Parathyroid adenoma (tissue), 2 donors: ENCODE measurements around the gene ZNF354C.

Experiments
- H2AFZ ChIP-seq: fragments of 300-600 bp; sonication (generic); one replicate; pipeline ENCODE4 v1.7.0; 2017; ENCODE audit warnings: antibody characterized with exemption, mild to moderate bottlenecking
- H3K27ac ChIP-seq: fragments of 300-600 bp; sonication (generic); one replicate; pipeline ENCODE4 v1.7.0; 2017
- H3K27me3 ChIP-seq: fragments of 300-600 bp; sonication (generic); one replicate; pipeline ENCODE4 v1.7.0; 2017; ENCODE audit warnings: low read length; ENCODE audit not compliant: control insufficient read depth, insufficient read depth
- H3K36me3 ChIP-seq: fragments of 300-600 bp; sonication (generic); one replicate; pipeline ENCODE4 v1.7.0; 2017; ENCODE audit warnings: low read length; ENCODE audit not compliant: control insufficient read depth, insufficient read depth
- H3K4me1 ChIP-seq: fragments of 300-600 bp; sonication (generic); one replicate; pipeline ENCODE4 v1.7.0; 2017; ENCODE audit warnings: control low read depth
- H3K4me2 ChIP-seq: fragments of 300-600 bp; sonication (generic); one replicate; pipeline ENCODE4 v1.7.0; 2017; ENCODE audit warnings: low read length
- H3K4me3 ChIP-seq: fragments of 300-600 bp; sonication (generic); one replicate; pipeline ENCODE4 v1.7.0; 2017; ENCODE audit warnings: low read depth, low read length
- H3K79me2 ChIP-seq: fragments of 300-600 bp; sonication (generic); one replicate; pipeline ENCODE4 v1.7.0; 2017; ENCODE audit warnings: control low read depth
- H3K9ac ChIP-seq: fragments of 300-600 bp; sonication (generic); one replicate; pipeline ENCODE4 v1.7.0; 2017; ENCODE audit warnings: mild to moderate bottlenecking
- H3K9me3 ChIP-seq: fragments of 300-600 bp; sonication (generic); one replicate; pipeline ENCODE4 v1.7.0; 2017; ENCODE audit warnings: low read length; ENCODE audit not compliant: control insufficient read depth
- TF ChIP-seq, protein P1 (sequence below): fragments of 300-600 bp; sonication (generic); IDR thresholded peaks from one replicate; pipeline ENCODE4 v1.7.0; 2017; ENCODE audit warnings: antibody characterized with exemption, mild to moderate bottlenecking
- donor health status: primary hyperparathyroidism.

ZNF354C gene

DNA sequence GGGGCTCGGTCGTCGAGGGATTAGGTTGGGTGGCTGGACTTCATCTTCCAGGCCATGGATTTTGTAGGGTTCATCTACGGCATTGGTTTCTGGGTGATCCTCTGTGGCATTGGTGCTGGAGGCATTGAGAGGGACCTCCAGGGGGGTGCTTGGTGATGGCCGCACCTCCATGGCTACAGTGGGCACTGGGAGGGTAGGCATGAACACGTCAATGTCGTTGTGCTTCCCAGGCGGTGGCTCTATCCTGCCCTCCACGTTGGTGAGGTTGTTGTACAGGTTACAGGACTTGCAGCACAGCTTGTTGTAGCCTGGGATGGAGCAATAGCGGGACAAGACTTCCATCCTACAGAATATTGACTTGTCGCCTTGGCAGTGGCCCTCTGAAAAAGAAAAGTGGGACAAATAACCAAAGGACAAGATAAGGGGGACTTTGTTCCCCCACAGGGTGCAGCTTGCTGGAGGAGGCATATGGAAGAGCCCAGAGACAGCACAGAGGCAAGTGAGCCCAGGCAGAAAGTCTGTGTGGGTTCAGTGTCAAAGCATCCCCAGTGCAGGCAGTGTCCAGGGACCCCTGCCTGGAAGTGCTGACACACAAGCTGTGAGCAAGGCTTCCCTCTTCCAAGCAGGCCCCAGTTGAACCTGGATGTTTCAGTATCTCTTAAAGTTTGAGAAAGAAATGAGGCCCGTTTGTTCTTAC, 53.9 kb downstream of the ZNF354C start:
- TF ChIP-seq, protein P1, sequence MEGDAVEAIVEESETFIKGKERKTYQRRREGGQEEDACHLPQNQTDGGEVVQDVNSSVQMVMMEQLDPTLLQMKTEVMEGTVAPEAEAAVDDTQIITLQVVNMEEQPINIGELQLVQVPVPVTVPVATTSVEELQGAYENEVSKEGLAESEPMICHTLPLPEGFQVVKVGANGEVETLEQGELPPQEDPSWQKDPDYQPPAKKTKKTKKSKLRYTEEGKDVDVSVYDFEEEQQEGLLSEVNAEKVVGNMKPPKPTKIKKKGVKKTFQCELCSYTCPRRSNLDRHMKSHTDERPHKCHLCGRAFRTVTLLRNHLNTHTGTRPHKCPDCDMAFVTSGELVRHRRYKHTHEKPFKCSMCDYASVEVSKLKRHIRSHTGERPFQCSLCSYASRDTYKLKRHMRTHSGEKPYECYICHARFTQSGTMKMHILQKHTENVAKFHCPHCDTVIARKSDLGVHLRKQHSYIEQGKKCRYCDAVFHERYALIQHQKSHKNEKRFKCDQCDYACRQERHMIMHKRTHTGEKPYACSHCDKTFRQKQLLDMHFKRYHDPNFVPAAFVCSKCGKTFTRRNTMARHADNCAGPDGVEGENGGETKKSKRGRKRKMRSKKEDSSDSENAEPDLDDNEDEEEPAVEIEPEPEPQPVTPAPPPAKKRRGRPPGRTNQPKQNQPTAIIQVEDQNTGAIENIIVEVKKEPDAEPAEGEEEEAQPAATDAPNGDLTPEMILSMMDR = no peak
- H3K4me1 ChIP-seq = no peaks in the 10 kb centered on the region
- H2AFZ ChIP-seq = no peak overlapping the region
- no peak overlapping the region for H3K4me2 ChIP-seq
- no peak overlapping the region for H3K27ac ChIP-seq
- no peaks in the 10 kb centered on the region for H3K9me3 ChIP-seq
- no peaks in the 10 kb centered on the region for H3K79me2 ChIP-seq
- H3K9ac ChIP-seq = no peak overlapping the region
- H3K4me3 ChIP-seq = no peak overlapping the region
- no peaks in the 10 kb centered on the region for H3K27me3 ChIP-seq
- H3K36me3 ChIP-seq = no peaks in the 10 kb centered on the region

DNA sequence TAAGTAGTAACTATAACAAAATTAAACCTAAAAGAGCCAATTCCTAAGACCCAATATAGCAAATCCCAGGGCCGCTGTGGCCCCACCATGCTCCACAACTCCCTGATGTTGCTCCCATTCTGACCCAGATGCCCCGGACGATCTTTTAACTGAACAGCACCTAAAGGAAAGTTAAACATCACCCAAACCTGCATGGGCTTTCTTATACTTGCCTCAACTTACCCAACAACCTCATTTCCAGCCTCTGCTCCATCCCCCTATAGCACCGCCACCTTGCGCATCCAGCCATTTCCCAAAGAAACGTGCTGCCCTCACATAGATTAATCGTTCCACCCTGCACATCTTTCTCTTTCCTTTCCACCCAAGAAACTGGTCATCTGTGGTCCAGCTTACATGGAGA, 54.6 kb downstream of the ZNF354C start:
- TF ChIP-seq, protein P1 = no peak
- Histone ChIP-seq H3K4me3 (no peak overlapping the region), H3K36me3 (no peaks in the 10 kb centered on the region), H3K79me2 (no peaks in the 10 kb centered on the region), H3K27me3 (no peaks in the 10 kb centered on the region), H3K9me3 (no peaks in the 10 kb centered on the region), H2AFZ (no peak overlapping the region), H3K4me2 (no peak overlapping the region), H3K9ac (no peak overlapping the region), H3K4me1 (no peaks in the 10 kb centered on the region), H3K27ac (no peak overlapping the region)

DNA sequence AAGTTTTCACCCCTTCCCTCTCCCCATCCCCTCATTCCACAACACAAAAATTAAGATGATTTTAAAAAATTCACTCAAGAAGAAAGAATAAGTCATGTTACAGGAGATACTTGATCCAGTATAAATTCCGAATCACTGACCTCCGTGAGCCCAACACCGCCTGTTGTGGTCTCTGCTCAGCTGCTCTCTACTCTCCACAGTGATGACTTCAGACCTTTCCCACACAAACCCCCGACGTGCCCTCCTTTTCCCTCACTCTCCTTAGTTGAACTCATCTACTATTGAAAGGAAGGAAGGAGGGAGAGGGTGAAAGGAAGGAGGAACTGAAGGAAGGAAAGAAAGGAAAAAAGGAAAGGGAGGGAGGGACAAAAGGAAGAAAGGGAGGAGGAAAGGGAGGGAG, 55.1 kb downstream of the ZNF354C start:
- no peaks in the 10 kb centered on the region for H3K36me3 ChIP-seq
- H3K9ac ChIP-seq = no peak overlapping the region
- no peak overlapping the region for H3K4me2 ChIP-seq
- no peaks in the 10 kb centered on the region for H3K27me3 ChIP-seq
- no peak overlapping the region for H3K4me3 ChIP-seq
- no peaks in the 10 kb centered on the region for H3K9me3 ChIP-seq
- H3K4me1 ChIP-seq = no peaks in the 10 kb centered on the region
- TF ChIP-seq, protein P1 = no peak
- no peaks in the 10 kb centered on the region for H3K79me2 ChIP-seq
- no peak overlapping the region for H2AFZ ChIP-seq
- H3K27ac ChIP-seq = no peak overlapping the region

DNA sequence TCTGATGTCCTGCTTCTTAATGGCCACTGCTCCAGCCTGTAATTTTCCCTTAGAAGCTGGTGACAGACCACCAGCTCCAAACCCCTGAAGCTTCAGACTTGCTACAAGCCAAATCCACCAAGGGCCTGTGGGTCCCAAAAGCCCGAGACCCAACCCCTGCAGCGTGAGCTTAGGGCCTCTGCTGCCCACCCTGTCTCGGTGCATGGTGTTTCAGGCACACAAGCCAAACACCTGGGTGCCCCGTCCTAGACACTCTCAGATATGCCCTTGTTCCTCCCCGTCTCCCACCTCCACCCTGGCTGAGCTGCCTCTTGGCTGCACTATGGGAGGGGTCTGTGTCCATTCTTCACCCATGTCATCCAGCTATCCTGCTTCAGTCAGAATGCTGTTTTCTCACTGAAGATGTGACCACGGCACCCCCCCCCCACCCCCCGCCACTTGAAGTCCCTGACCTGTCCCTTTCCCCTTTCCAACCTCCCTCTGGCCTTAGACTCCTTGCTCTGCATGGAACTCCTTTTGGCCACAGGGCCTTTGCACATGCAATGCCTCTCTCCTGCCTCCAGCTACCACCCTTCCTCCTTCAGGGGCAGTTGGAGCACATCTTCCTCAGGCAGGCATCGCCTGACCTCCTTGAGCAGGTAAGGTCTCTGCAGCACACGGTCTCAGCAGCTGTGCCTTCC, 55.8 kb downstream of the ZNF354C start:
- Histone ChIP-seq H3K9ac (no peak overlapping the region), H3K27ac (no peak overlapping the region), H3K9me3 (no peaks in the 10 kb centered on the region), H2AFZ (no peak overlapping the region), H3K27me3 (no peaks in the 10 kb centered on the region), H3K36me3 (no peaks in the 10 kb centered on the region), H3K4me2 (no peak overlapping the region), H3K4me3 (no peak overlapping the region), H3K4me1 (no peaks in the 10 kb centered on the region), H3K79me2 (no peaks in the 10 kb centered on the region)
- TF ChIP-seq, protein P1 = no peak

DNA sequence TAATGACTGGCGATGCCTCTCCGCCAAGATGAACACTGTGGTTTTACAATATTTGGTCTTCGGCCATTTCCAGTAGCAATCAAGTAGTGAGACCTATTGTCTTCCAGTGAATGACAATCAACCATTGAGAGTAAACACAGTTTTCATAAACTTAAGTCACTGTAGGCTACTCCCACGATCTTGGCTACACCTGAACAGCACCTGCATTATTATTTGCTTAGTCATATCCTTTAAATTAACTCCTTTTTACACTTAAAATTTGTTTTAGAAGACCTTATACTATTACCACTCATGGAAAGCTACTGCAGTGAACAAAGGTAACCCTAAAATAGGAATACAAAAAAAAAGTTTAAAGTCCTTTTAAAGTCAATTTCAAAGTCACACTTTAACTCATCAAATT, 58.2 kb downstream of the ZNF354C start:
- no peak overlapping the region for H2AFZ ChIP-seq
- TF ChIP-seq, protein P1 = no peak
- no peaks in the 10 kb centered on the region for H3K9me3 ChIP-seq

More for the DNA sequence above, 58.2 kb downstream of the ZNF354C start:
- H3K36me3 ChIP-seq = no peaks in the 10 kb centered on the region
- H3K4me1 ChIP-seq = no peaks in the 10 kb centered on the region
- H3K9ac ChIP-seq = no peak overlapping the region
- no peaks in the 10 kb centered on the region for H3K79me2 ChIP-seq
- no peak overlapping the region for H3K27ac ChIP-seq
- H3K27me3 ChIP-seq = no peaks in the 10 kb centered on the region
- H3K4me3 ChIP-seq = no peak overlapping the region
- H3K4me2 ChIP-seq = no peak overlapping the region
